SH-SY5Y (cell line): ENCODE results near the gene CTNNA1.

Experiments
- GATA2 ChIP-seq: IDR thresholded peaks from 2 replicates; pipeline ENCODE4 v1.6.1; 2011; ENCODE audit warnings: mild to moderate bottlenecking, low read depth, low read length
- GATA3 ChIP-seq: IDR thresholded peaks from 2 replicates; pipeline ENCODE4 v1.6.1; 2011; ENCODE audit warnings: low read depth, mild to moderate bottlenecking, low read length, moderate library complexity

Gene CTNNA1

DNA sequence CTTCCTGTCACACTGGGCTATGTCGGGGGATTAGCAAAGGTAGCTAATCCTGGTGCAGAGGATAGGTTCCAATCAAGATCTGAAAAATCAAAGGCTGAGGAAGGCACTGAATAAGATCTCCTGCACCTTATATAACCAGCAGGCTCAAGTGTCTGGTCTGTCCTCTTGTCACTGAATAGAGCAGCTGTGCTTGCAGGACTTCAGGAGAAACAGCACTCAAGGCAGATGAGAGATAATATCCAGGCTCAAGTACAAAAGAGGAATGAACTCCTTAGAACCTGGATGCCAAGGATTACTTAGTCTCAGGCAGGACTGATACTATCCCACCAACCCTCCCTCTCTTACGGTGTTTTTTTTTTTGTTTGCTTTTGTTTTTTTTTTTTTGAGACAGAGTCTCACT lies 230.8 kb downstream of the CTNNA1 start:
- TF ChIP-seq GATA2, result no peak
- TF ChIP-seq GATA3, result no peak
